ENCODE measurements around the gene TSKS.

TSKS gene

GRCh38 chr19:49792829-49793560 lies 29.9 kb upstream of the TSKS start:
- H3K36me3 ChIP-seq (replicated peaks; ENCODE audit: low read depth, low read length): peaks cover 28% of the 10 kb centered on the region

DNA sequence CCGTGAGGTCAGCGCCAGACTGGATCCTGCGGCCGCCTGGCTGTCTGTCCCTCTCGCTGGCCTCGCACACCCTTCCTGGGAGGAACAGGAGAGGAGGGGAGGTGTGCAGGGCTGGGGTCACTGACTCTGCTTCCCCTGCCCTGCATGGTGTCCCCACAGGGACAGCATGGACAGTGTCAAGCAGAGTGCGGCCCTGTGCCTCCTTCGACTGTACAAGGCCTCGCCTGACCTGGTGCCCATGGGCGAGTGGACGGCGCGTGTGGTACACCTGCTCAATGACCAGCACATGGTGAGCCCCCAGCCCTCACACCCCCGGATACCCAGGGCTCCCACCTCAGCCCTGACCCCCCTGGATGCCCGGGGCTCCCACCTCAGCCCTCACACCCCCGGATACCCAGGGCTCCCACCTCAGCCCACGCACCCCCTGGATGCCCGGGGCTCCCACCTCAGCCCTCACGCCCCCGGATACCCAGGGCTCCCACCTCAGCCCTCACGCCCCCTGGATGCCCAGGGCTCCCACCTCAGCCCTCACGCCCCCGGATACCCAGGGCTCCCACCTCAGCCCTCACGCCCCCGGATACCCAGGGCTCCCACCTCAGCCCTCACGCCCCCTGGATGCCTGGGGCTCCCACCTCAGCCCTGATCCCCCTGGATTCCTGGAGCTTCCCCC lies 28.8 kb upstream of the TSKS start:
- no peak for TF ChIP-seq EZH2phosphoT487 (IDR thresholded peaks at IDR 0.05; ENCODE audit: low read depth)
- TF ChIP-seq CTCF (IDR thresholded peaks at IDR 0.05; ENCODE audit: low read depth, low read length): no peak
- no peaks in the 10 kb centered on the region for H3K27me3 ChIP-seq (ENCODE audit: low read depth, low read length)
- H3K27ac ChIP-seq (ENCODE audit: low read length): no peak overlapping the region
- no peak overlapping the region for H3K9ac ChIP-seq (ENCODE audit: low read length)
- H3K79me2 ChIP-seq (ENCODE audit: low read length): no peaks in the 10 kb centered on the region
- peaks cover 28% of the 10 kb centered on the region for H3K36me3 ChIP-seq (replicated peaks; ENCODE audit: low read depth, low read length)
- no peak overlapping the region for H2AFZ ChIP-seq (ENCODE audit: low read depth, low read length)
- no peaks in the 10 kb centered on the region for H3K4me1 ChIP-seq (ENCODE audit: low read length)
- no peaks in the 10 kb centered on the region for H4K20me1 ChIP-seq (ENCODE audit: insufficient read depth, low read length)
- no peaks in the 10 kb centered on the region for H3K9me3 ChIP-seq (ENCODE audit: insufficient read depth, low read length)
- no peak overlapping the region for H3K4me3 ChIP-seq (ENCODE audit: low read length)
- H3K4me2 ChIP-seq (ENCODE audit: low read length): no peak overlapping the region

More at GRCh38 chr19:49792829-49793560, 29.9 kb upstream of the TSKS start:
- H4K20me1 ChIP-seq (ENCODE audit: insufficient read depth, low read length): no peaks in the 10 kb centered on the region
- no peak overlapping the region for H3K4me2 ChIP-seq (ENCODE audit: low read length)
- H3K27ac ChIP-seq (ENCODE audit: low read length): no peak overlapping the region
- H3K4me1 ChIP-seq (ENCODE audit: low read length): no peaks in the 10 kb centered on the region
- no peaks in the 10 kb centered on the region for H3K79me2 ChIP-seq (ENCODE audit: low read length)
- no peak overlapping the region for H3K9ac ChIP-seq (ENCODE audit: low read length)
- TF ChIP-seq CTCF (IDR thresholded peaks at IDR 0.05; ENCODE audit: low read depth, low read length): no peak
- no peak for TF ChIP-seq EZH2phosphoT487 (IDR thresholded peaks at IDR 0.05; ENCODE audit: low read depth)
- H3K4me3 ChIP-seq (ENCODE audit: low read length): no peak overlapping the region
- no peaks in the 10 kb centered on the region for H3K9me3 ChIP-seq (ENCODE audit: insufficient read depth, low read length)
- no peak overlapping the region for H2AFZ ChIP-seq (ENCODE audit: low read depth, low read length)
- no peaks in the 10 kb centered on the region for H3K27me3 ChIP-seq (ENCODE audit: low read depth, low read length)

DNA sequence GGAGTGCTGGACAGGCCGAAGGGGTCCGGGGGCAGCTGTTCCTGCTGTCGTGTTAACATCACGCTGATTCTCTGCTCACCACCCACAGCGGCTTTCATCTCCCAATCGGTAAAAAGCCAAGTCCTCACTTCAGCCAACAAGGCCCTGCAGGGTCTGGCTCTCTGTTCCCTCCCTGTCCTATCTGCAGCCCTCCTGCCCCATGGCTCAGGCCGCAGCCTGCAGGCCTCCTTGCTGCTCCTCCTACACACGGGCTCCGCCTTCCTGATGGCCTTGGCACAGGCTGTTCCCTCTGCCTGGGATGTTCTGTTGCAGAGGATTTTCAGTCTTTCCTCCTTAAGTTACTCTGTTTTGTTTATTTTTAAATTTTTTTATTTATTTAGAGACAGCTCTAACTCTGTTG lies 27.8 kb upstream of the TSKS start:
- H4K20me1 ChIP-seq (ENCODE audit: insufficient read depth, low read length): no peaks in the 10 kb centered on the region
- peaks cover 18% of the 10 kb centered on the region for H3K36me3 ChIP-seq (replicated peaks; ENCODE audit: low read depth, low read length)
- H3K4me2 ChIP-seq (ENCODE audit: low read length): no peak overlapping the region
- no peak overlapping the region for H3K27ac ChIP-seq (ENCODE audit: low read length)
- H3K79me2 ChIP-seq (ENCODE audit: low read length): no peaks in the 10 kb centered on the region
- no peaks in the 10 kb centered on the region for H3K4me1 ChIP-seq (ENCODE audit: low read length)
- H3K9ac ChIP-seq (ENCODE audit: low read length): no peak overlapping the region
- TF ChIP-seq EZH2phosphoT487 (IDR thresholded peaks at IDR 0.05; ENCODE audit: low read depth) (no peak), CTCF (IDR thresholded peaks at IDR 0.05; ENCODE audit: low read depth, low read length) (no peak)
- H2AFZ ChIP-seq (ENCODE audit: low read depth, low read length): no peak overlapping the region
- H3K4me3 ChIP-seq (ENCODE audit: low read length): no peak overlapping the region
- H3K9me3 ChIP-seq (ENCODE audit: insufficient read depth, low read length): no peaks in the 10 kb centered on the region
- no peaks in the 10 kb centered on the region for H3K27me3 ChIP-seq (ENCODE audit: low read depth, low read length)

- H3K4me3 ChIP-seq (ENCODE audit: low read length): no peak overlapping the region
- TF ChIP-seq EZH2phosphoT487 (IDR thresholded peaks at IDR 0.05; ENCODE audit: low read depth) (no peak), CTCF (IDR thresholded peaks at IDR 0.05; ENCODE audit: low read depth, low read length) (no peak)
- peaks cover 27% of the 10 kb centered on the region for H3K36me3 ChIP-seq (replicated peaks; ENCODE audit: low read depth, low read length)
- no peak overlapping the region for H3K9ac ChIP-seq (ENCODE audit: low read length)
- no peaks in the 10 kb centered on the region for H3K4me1 ChIP-seq (ENCODE audit: low read length)
- no peaks in the 10 kb centered on the region for H3K9me3 ChIP-seq (ENCODE audit: insufficient read depth, low read length)
- no peaks in the 10 kb centered on the region for H4K20me1 ChIP-seq (ENCODE audit: insufficient read depth, low read length)
- no peak overlapping the region for H2AFZ ChIP-seq (ENCODE audit: low read depth, low read length)
- no peaks in the 10 kb centered on the region for H3K79me2 ChIP-seq (ENCODE audit: low read length)
- no peak overlapping the region for H3K27ac ChIP-seq (ENCODE audit: low read length)
- no peak overlapping the region for H3K4me2 ChIP-seq (ENCODE audit: low read length)
- H3K27me3 ChIP-seq (ENCODE audit: low read depth, low read length): no peaks in the 10 kb centered on the region
Measured at GRCh38 chr19:49788857-49789256, 25.8 kb upstream of the TSKS start.

Data from OCI-LY3 (cell line).